Measurements from ENCODE around the gene APOC1.

GRCh38 chr19:44931541-44931940, 17.1 kb downstream of the APOC1 start:
- TF ChIP-seq CTCF (conservative IDR thresholded peaks at IDR 0.05) = no peak
- TF ChIP-seq EZH2 (IDR thresholded peaks at IDR 0.05; ENCODE audit: low read depth) = no peak

Data from PC-9 (cell line).